Testis (tissue), 3 donors: Measurements from ENCODE around the gene KCNRG. TPM values are rescaled to one million over a fixed set of nuclear protein-coding genes. Genes with fewer than 3 reads are reported as not detected.

Source experiments
- DNase-seq: peaks from one replicate; pipeline ENCODE4 v3.0.0-alpha.2; 2019
- H3K27ac ChIP-seq, 2 donors: fragments of 200-600 bp; sonication (generic); one replicate each; pipeline ENCODE4 v1.5.1; 2019
- H3K27me3 ChIP-seq: fragments of 200-600 bp; sonication (generic); one replicate; pipeline ENCODE4 v1.5.1; 2019
- H3K36me3 ChIP-seq: fragments of 200-600 bp; sonication (generic); one replicate; pipeline ENCODE4 v1.5.1; 2017; ENCODE audit warnings: low read depth; ENCODE audit errors: missing control alignments
- H3K4me1 ChIP-seq: fragments of 200-600 bp; sonication (generic); one replicate; pipeline ENCODE4 v1.5.1; 2019
- H3K4me3 ChIP-seq, 2 donors: fragments of 200-600 bp; sonication (generic); one replicate each; pipeline ENCODE4 v1.5.1; 2017 to 2019
- H3K9me3 ChIP-seq: fragments of 200-600 bp; sonication (generic); one replicate; pipeline ENCODE4 v1.5.1; 2017
- CTCF ChIP-seq, 3 experiments: fragments of 450-650 bp in 2 of 3; fragments of 200-600 bp in 1 of 3; sonication (generic) in 1 of 3; IDR thresholded peaks; one replicate each; pipeline ENCODE4 v1.5.1; 2016 to 2019; ENCODE audit warnings: antibody characterized with exemption in 3 of 3, mild to moderate bottlenecking in 2 of 3, moderate library complexity in 1 of 3
- POLR2A ChIP-seq: fragments of 450-650 bp; IDR thresholded peaks from one replicate; pipeline ENCODE4 v1.6.1; 2017; ENCODE audit warnings: antibody characterized with exemption, mild to moderate bottlenecking, moderate library complexity
- WGBS, 2 donors: methylation state at CpG; one replicate each; pipeline ENCODE4 v1.1.5; 2018; 5-methylcytosine and 5-hydroxymethylcytosine counted together
- intact Hi-C: fragments of 100-400 bp; cut with DNase I; formaldehyde crosslinking; loops from one replicate; pipeline ENCODE4 v1.15.1; 2023; ENCODE audit warnings: low total_unique reads
- polyA plus RNA-seq: library from polyadenylated mRNA; stranded (reverse); fragments of 350-450 nt; fragmentation: Illumina TruSeq; extraction: RNeasy Lipid Tissue Mini Kit (QIAGEN cat#74804); gene quantifications from one replicate; pipeline ENCODE4 v1.2.3, GENCODE V29; 2014; ENCODE audit warnings: low read depth, low replicate concordance; ENCODE audit not compliant: insufficient read depth
- total RNA-seq, 2 donors: library from RNA; depleted of rRNA; stranded (reverse); fragments of >200 nt; gene quantifications; one replicate each; pipeline ENCODE4 v1.2.3, GENCODE V29; 2016

Gene KCNRG
- total and polyA plus RNA-seq, 3 donors from 2014 or later = 1.1 to 3.1 (median 2.9) TPM

- no peak overlapping the region for H3K27ac ChIP-seq
- 58 to 69% methylated on average over 8 of the region's 8 CpGs for WGBS, 2 donors
These were observed 38.7 kb upstream of the KCNRG start for GRCh38 chr13:49976314-49977258.

GRCh38 chr13:49977992-49978391, 37.3 kb upstream of the KCNRG start:
- intact Hi-C loops = no loop called here
- H3K27ac ChIP-seq = no peak overlapping the region
- no peak for DNase-seq
- TF ChIP-seq CTCF (IDR thresholded peaks at IDR 0.05) (no peak), POLR2A (no peak)
- 63 to 78% methylated on average over 2 to 3 of the region's 3 CpGs for WGBS, 2 donors
- peaks cover 8% of the 10 kb centered on the region for H3K4me1 ChIP-seq
- no peaks in the 10 kb centered on the region for H3K36me3 ChIP-seq
- H3K9me3 ChIP-seq = no peaks in the 10 kb centered on the region
- H3K4me3 ChIP-seq = no peak overlapping the region
- no peaks in the 10 kb centered on the region for H3K27me3 ChIP-seq

More at GRCh38 chr13:49976314-49977258, 38.7 kb upstream of the KCNRG start:
- Histone ChIP-seq H3K4me3 (no peak overlapping the region), H3K9me3 (no peaks in the 10 kb centered on the region), H3K4me1 (peaks cover 8% of the 10 kb centered on the region), H3K27me3 (no peaks in the 10 kb centered on the region), H3K36me3 (no peaks in the 10 kb centered on the region)
- peak; percentile 87 for DNase-seq
- intact Hi-C loops = no loop called here
- no peak for TF ChIP-seq POLR2A
- TF ChIP-seq CTCF (IDR thresholded peaks at IDR 0.05) = peak; percentile 68 to 77 (median 73)

GRCh38 chr13:49980266-49980665, 35.0 kb upstream of the KCNRG start:
- no peak overlapping the region for H3K27ac ChIP-seq
- no peak overlapping the region for H3K4me3 ChIP-seq
- TF ChIP-seq CTCF (IDR thresholded peaks at IDR 0.05) (no peak), POLR2A (no peak)
- intact Hi-C loops = no loop called here
- DNase-seq = no peak
- H3K9me3 ChIP-seq = no peaks in the 10 kb centered on the region
- no peaks in the 10 kb centered on the region for H3K27me3 ChIP-seq
- H3K36me3 ChIP-seq = no peaks in the 10 kb centered on the region
- peaks cover 8% of the 10 kb centered on the region for H3K4me1 ChIP-seq

GRCh38 chr13:49985129-49985528, 30.1 kb upstream of the KCNRG start:
- 56 to 63% methylated on average over 2 of the region's 2 CpGs for WGBS, 2 donors
- H3K27me3 ChIP-seq = no peaks in the 10 kb centered on the region
- H3K9me3 ChIP-seq = no peaks in the 10 kb centered on the region
- no peak overlapping the region for H3K4me3 ChIP-seq
- TF ChIP-seq POLR2A (no peak), CTCF (IDR thresholded peaks at IDR 0.05) (no peak)
- H3K36me3 ChIP-seq = no peaks in the 10 kb centered on the region
- H3K4me1 ChIP-seq = no peaks in the 10 kb centered on the region
- intact Hi-C loops = no loop called here
- H3K27ac ChIP-seq = no peak overlapping the region
- DNase-seq = no peak
